Esophagus muscularis mucosa (tissue), 4 donors: ENCODE measurements around the gene STEEP1. TPM values are rescaled to one million over a fixed set of nuclear protein-coding genes. Genes with fewer than 3 reads are reported as not detected.

ENCODE experiments used
- DNase-seq: peaks from one replicate; pipeline ENCODE4 v3.0.0-alpha.2; 2017; ENCODE audit errors: extremely low spot score
- H3K27ac ChIP-seq, 4 donors: fragments of 200-600 bp; sonication (generic); replicated peaks in 1 of 4; 1 replicate in 3 of 4; 2 replicates in 1 of 4; pipeline ENCODE4 v1.5.1; 2016 to 2019; ENCODE audit warnings: mild to moderate bottlenecking in 1 of 4
- H3K27me3 ChIP-seq, 4 donors: fragments of 200-600 bp; sonication (generic); one replicate each; pipeline versions ENCODE4 v1.5.1 to v1.6.0; 2016 to 2019
- H3K36me3 ChIP-seq, 4 donors: fragments of 200-600 bp; sonication (generic); one replicate each; pipeline ENCODE4 v1.5.1; 2016 to 2019
- H3K4me1 ChIP-seq, 4 donors: fragments of 200-600 bp; sonication (generic); one replicate each; pipeline ENCODE4 v1.5.1; 2016 to 2019
- H3K4me3 ChIP-seq, 4 donors: fragments of 200-600 bp; sonication (generic); 1 replicate in 2 of 4; 2 replicates in 2 of 4; pipeline ENCODE4 v1.5.1; 2016 to 2019; ENCODE audit warnings: mild to moderate bottlenecking in 4 of 4, moderate library complexity in 1 of 4
- H3K9me3 ChIP-seq, 4 donors: fragments of 200-600 bp; sonication (generic); 1 replicate in 3 of 4; 2 replicates in 1 of 4; pipeline ENCODE4 v1.5.1; 2016 to 2019
- CTCF ChIP-seq, 3 experiments: fragments of 200-600 bp in 2 of 3; fragments of 450-650 bp in 1 of 3; sonication (generic) in 2 of 3; IDR thresholded peaks; one replicate each; pipeline ENCODE4 v1.5.1; 2017 to 2019; ENCODE audit warnings: antibody characterized with exemption in 3 of 3, mild to moderate bottlenecking in 2 of 3, moderate library complexity in 1 of 3
- EP300 ChIP-seq: sonication (generic); formaldehyde crosslinking; IDR thresholded peaks from one replicate; pipeline ENCODE4 v1.6.1; 2017; ENCODE audit warnings: antibody characterized with exemption
- POLR2A ChIP-seq: fragments of 450-650 bp; IDR thresholded peaks from one replicate; pipeline ENCODE4 v1.6.1; 2017; ENCODE audit warnings: antibody characterized with exemption, moderate library complexity, mild to moderate bottlenecking, low read depth
- POLR2AphosphoS5 ChIP-seq, 2 donors: sonication (generic); formaldehyde crosslinking; IDR thresholded peaks; one replicate each; pipeline ENCODE4 v1.6.1; 2017; ENCODE audit warnings: antibody characterized with exemption in 2 of 2
- WGBS: methylation state at CpG from one replicate; pipeline ENCODE4 v1.1.5; 2018; 5-methylcytosine and 5-hydroxymethylcytosine counted together
- intact Hi-C: fragments of 100-400 bp; cut with DNase I; formaldehyde crosslinking; loops from one replicate; pipeline ENCODE4 v1.15.1; 2023
- total RNA-seq, 4 donors: library from RNA; depleted of rRNA; stranded (reverse); fragments of >200 nt; gene quantifications; one replicate each; pipeline versions ENCODE4 v1.1.0 to v1.2.1, GENCODE V29; 2016

STEEP1 gene
- total RNA-seq, 4 donors from 2014 or later, result 18.1 to 24.7 (median 20.6) TPM

GRCh38 chrX:119537487-119537886, 27.7 kb downstream of the STEEP1 start:
- intact Hi-C loops, result no loop called here
- 75% methylated on average over 3 of the region's 3 CpGs for WGBS

DNA sequence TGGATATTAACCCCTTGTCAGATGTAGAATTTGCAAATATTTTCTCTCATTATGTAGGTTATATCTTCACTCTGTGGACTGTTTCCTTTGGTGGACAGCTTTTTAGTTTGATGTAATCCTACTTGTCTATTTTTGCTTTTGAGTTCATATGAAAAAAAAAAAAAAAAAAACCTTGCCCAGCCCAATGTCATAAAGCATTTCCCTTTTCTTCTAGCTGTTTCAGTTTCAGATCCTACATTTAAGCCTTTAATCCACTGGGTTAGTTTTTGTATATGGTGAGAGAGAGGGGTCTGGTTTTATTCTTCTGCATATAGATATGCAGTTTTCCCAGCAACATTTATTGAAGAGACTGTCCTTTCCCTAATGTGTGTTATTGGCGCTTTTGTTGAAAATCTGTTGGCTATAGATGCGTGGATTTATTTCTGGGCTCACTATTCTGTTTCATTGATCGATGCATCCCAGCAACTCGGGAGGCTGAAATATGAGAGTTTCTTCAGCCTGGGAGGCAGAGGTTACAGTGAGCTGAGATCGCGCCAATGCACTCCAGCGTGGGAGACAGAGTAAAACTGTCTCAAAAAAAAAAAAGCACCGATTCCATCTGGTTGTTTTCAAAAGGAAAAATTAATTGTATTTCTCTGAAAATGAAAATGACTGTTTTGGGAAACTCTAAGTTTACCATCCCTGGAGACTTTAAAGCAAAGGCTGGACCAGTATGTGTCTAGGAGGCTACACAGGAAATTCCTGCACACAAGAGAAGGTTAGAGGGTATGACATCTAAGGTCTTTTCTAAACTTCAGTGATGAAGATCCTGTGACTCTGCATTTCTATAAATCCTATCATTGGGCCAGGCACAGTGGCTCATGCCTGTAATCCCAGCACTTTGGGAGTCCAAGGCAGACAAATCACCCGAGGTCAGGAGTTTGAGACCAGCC, 35.6 kb downstream of the STEEP1 start:
- intact Hi-C loops, result no loop called here

More at GRCh38 chrX:119537487-119537886, 27.7 kb downstream of the STEEP1 start:
- H3K9me3 ChIP-seq, result no peaks in the 10 kb centered on the region
- TF ChIP-seq EP300 (no peak), POLR2A (no peak), CTCF (IDR thresholded peaks at IDR 0.05) (no peak), POLR2AphosphoS5 (IDR thresholded peaks at IDR 0.05) (no peak)
- no peak overlapping the region for H3K4me3 ChIP-seq
- peaks cover 0 to 28% (median 6%) of the 10 kb centered on the region in 4 donors for H3K36me3 ChIP-seq
- no peaks in the 10 kb centered on the region for H3K27me3 ChIP-seq
- no peak overlapping the region for H3K27ac ChIP-seq
- DNase-seq, result no peak
- no peaks in the 10 kb centered on the region for H3K4me1 ChIP-seq

DNA sequence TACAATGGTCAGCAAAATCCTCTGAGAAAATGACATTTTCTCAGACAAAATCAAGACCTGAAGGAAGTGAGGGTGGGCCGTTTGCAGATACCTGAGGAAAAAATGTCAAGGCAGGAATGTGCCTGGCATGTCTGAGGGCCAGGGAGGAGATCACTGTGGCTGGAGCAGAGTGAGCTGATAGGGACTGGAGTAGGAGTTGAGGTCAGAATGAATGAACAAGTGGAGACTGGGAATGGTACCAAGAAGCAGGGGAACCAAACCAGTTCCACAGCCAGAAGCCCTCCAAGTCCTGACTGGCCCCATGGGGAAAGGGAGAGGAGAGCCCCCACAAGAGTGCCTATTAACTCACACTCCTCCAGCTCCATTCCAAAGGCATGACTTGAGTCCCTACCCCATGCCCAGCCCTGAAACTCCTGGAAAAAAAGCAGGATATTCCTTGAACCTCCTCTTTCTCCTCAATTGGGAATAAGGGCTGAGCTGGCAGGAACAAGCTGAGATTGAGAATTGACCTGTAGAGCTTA, 41.5 kb downstream of the STEEP1 start:
- no peak overlapping the region for H3K4me3 ChIP-seq
- 58% methylated on average over 1 of the region's 1 CpG for WGBS
- H3K4me1 ChIP-seq, result no peaks in the 10 kb centered on the region
- no peaks in the 10 kb centered on the region for H3K9me3 ChIP-seq
- no peaks in the 10 kb centered on the region for H3K27me3 ChIP-seq
- TF ChIP-seq CTCF (IDR thresholded peaks at IDR 0.05), result no peak
- no peak for TF ChIP-seq EP300
- no peak for TF ChIP-seq POLR2AphosphoS5 (IDR thresholded peaks at IDR 0.05)
- no peak for TF ChIP-seq POLR2A
- intact Hi-C loops, result no loop called here
- H3K36me3 ChIP-seq, result no peaks in the 10 kb centered on the region
- no peak overlapping the region for H3K27ac ChIP-seq
- DNase-seq, result no peak

More for the DNA sequence above, 35.6 kb downstream of the STEEP1 start:
- H3K4me3 ChIP-seq, result no peak overlapping the region
- DNase-seq, result no peak
- TF ChIP-seq CTCF (IDR thresholded peaks at IDR 0.05) (no peak), EP300 (no peak), POLR2AphosphoS5 (IDR thresholded peaks at IDR 0.05) (no peak), POLR2A (no peak)
- no peaks in the 10 kb centered on the region for H3K36me3 ChIP-seq
- 77% methylated on average over 9 of the region's 9 CpGs for WGBS
- no peaks in the 10 kb centered on the region for H3K27me3 ChIP-seq
- H3K4me1 ChIP-seq, result no peaks in the 10 kb centered on the region
- no peaks in the 10 kb centered on the region for H3K9me3 ChIP-seq
- no peak overlapping the region for H3K27ac ChIP-seq

- WGBS, result 86% methylated on average over 6 of the region's 6 CpGs
- Histone ChIP-seq H3K36me3 (no peaks in the 10 kb centered on the region), H3K27me3 (no peaks in the 10 kb centered on the region), H3K4me3 (no peak overlapping the region), H3K4me1 (no peaks in the 10 kb centered on the region), H3K9me3 (no peaks in the 10 kb centered on the region), H3K27ac (no peak overlapping the region)
- TF ChIP-seq EP300, result no peak
- no peak for TF ChIP-seq CTCF (IDR thresholded peaks at IDR 0.05)
- no peak for TF ChIP-seq POLR2AphosphoS5 (IDR thresholded peaks at IDR 0.05)
- no peak for TF ChIP-seq POLR2A
- intact Hi-C loops, result no loop called here
- DNase-seq, result no peak
These were observed 44.0 kb downstream of the STEEP1 start for GRCh38 chrX:119521246-119521645.
